ENCODE measurements around the gene URGCP. TPM values are rescaled to one million over a fixed set of nuclear protein-coding genes. Genes with fewer than 3 reads are reported as not detected.

The URGCP gene
- 25.8 and 38.9 TPM in 2 replicates for total RNA-seq

GRCh38 chr7:43906331-43907010, at the start of gene URGCP:
URGCP (minus strand) TSS chr7:43906596; CDS start chr7:43906575, 21 bp downstream.
- H3K4me3 ChIP-seq (ENCODE audit: low read depth, low read length) = peak within 1 kb of the TSS; percentile 71
- no peak for TF ChIP-seq CTCF (IDR thresholded peaks at IDR 0.05; ENCODE audit: insufficient read depth, low read depth, low read length)
- peak; percentile 28 for DNase-seq (ENCODE audit: low read depth)

- no peak overlapping the region for H3K4me3 ChIP-seq (ENCODE audit: low read depth, low read length)
- no peak for DNase-seq (ENCODE audit: low read depth)
- no peak for TF ChIP-seq CTCF (IDR thresholded peaks at IDR 0.05; ENCODE audit: insufficient read depth, low read depth, low read length)
These were observed 49.6 kb upstream of the URGCP start for GRCh38 chr7:43956027-43956426.

GRCh38 chr7:43954524-43955228, 48.3 kb upstream of the URGCP start:
- peak; percentile 65 for TF ChIP-seq CTCF (IDR thresholded peaks at IDR 0.05; ENCODE audit: insufficient read depth, low read depth, low read length)
- DNase-seq (ENCODE audit: low read depth) = peak; percentile 63

GRCh38 chr7:43953071-43953470, 46.7 kb upstream of the URGCP start:
- no peak for TF ChIP-seq CTCF (IDR thresholded peaks at IDR 0.05; ENCODE audit: insufficient read depth, low read depth, low read length)
- DNase-seq (ENCODE audit: low read depth) = no peak
- H3K4me3 ChIP-seq (ENCODE audit: low read depth, low read length) = no peak overlapping the region

More at GRCh38 chr7:43954524-43955228, 48.3 kb upstream of the URGCP start:
- no peak overlapping the region for H3K4me3 ChIP-seq (ENCODE audit: low read depth, low read length)

- no peak for TF ChIP-seq CTCF (IDR thresholded peaks at IDR 0.05; ENCODE audit: insufficient read depth, low read depth, low read length)
- DNase-seq (ENCODE audit: low read depth) = no peak
- no peak overlapping the region for H3K4me3 ChIP-seq (ENCODE audit: low read depth, low read length)
These were observed 45.6 kb upstream of the URGCP start for GRCh38 chr7:43952028-43952427.

GRCh38 chr7:43944286-43944685, 37.9 kb upstream of the URGCP start:
- TF ChIP-seq CTCF (IDR thresholded peaks at IDR 0.05; ENCODE audit: insufficient read depth, low read depth, low read length) = no peak
- no peak overlapping the region for H3K4me3 ChIP-seq (ENCODE audit: low read depth, low read length)
- DNase-seq (ENCODE audit: low read depth) = no peak
